HG03432 (cell line): ENCODE data around the gene KRT85.
"Not testable (repeated sequence)": the region's sequence is repeated elsewhere in the genome, so short reads cannot be mapped to it uniquely, and the experiment has no call there.

Experiments used
- ATAC-seq: cut with Tn5 transposase; IDR thresholded peaks from one replicate; pipeline ENCODE4 v1.9.1; 2021; ENCODE audit warnings: mild to moderate bottlenecking, moderate library complexity; ENCODE audit not compliant: unreplicated experiment

The KRT85 gene

GRCh38 chr12:52327830-52328500, 39.3 kb downstream of the KRT85 start:
- no peak for ATAC-seq

DNA sequence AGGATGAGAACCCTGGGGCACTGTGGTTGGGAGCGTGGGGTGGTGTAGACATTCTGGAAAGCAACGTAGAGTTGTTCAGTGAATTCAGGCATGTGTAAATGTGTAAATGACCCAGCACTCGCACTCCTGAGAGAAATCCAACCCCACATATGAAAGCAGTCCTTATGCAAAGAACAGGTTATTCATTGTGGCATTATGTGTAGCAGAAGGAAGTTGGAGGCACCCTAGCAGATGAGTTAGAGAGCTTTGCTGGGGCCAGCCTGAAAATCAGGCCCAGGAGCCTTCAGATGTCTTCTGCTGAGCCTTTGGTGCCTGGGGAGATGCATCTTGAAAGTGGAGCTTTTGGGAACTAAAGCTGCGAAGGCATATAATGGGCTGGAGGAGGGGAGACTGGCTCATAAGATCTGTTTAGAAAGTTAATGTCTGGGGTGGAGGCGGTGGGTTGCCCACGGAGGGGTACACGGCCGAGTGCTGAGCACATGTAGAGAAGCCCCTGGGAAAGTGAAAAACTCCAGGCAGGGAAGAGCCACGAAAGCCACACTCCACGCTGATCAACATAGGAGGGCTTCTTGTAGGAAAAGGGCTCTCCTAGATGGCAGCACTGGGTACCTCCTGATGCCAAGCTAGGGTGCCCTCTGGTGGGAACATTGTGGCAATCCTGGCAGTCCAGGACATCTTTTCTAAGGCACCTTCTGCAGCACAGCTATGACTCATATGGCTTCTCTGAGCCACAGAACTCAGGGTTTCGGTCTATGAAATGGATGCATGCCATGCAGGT, 40.0 kb downstream of the KRT85 start:
- ATAC-seq = peak; percentile 86

DNA sequence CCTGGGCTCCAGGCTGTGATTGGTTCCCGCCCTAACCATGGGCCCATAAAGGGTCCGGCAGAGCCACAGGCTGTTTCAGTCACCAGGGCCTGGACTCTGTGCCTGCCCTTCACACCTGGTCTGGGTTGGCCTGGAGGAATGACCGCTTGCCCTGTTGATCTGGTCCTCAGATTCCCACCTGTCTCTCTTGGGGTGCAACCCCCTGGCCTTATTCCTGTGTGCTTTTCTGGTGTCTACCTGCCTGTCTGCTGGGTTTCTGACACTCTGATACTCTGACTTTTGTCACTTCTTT, 43.2 kb downstream of the KRT85 start:
- ATAC-seq = no peak

- no peak for ATAC-seq
These were observed 43.7 kb downstream of the KRT85 start for GRCh38 chr12:52323416-52324152.

- no peak for ATAC-seq
These were observed 44.3 kb downstream of the KRT85 start for GRCh38 chr12:52323001-52323400.

- ATAC-seq = no peak
These were observed 45.2 kb downstream of the KRT85 start for GRCh38 chr12:52322069-52322468.

DNA sequence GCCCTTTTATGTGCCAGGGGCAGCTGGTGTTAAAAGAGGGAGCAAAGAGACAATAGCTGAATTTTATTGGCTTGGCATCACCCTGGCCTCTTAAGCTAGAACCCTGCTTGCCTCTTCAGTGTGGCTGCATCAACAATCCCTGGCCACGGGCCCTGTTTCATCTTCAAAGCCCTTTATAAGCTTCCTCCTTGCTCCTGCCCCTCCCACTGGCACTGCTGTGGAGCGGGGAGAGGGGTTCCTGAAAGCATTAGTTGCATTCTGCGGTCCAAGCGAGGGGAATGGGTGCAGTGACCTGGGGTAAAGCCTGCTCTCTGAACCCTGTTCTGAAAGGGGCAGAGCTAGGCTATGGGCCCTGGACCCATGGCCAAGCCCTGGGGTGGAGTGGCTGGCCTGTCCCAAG, 45.9 kb downstream of the KRT85 start:
- ATAC-seq = no peak

- ATAC-seq = no peak
These were observed 46.4 kb downstream of the KRT85 start, which contains the start of gene KRT83 for GRCh38 chr12:52320784-52321400. Gene KRT83, minus strand, starts transcription at chr12:52321398. Its CDS starts 63 bp downstream, at chr12:52321335.

GRCh38 chr12:52319097-52319496, 48.2 kb downstream of the KRT85 start:
- no peak for ATAC-seq

GRCh38 chr12:52318241-52318990, 48.9 kb downstream of the KRT85 start:
- ATAC-seq = no peak

DNA sequence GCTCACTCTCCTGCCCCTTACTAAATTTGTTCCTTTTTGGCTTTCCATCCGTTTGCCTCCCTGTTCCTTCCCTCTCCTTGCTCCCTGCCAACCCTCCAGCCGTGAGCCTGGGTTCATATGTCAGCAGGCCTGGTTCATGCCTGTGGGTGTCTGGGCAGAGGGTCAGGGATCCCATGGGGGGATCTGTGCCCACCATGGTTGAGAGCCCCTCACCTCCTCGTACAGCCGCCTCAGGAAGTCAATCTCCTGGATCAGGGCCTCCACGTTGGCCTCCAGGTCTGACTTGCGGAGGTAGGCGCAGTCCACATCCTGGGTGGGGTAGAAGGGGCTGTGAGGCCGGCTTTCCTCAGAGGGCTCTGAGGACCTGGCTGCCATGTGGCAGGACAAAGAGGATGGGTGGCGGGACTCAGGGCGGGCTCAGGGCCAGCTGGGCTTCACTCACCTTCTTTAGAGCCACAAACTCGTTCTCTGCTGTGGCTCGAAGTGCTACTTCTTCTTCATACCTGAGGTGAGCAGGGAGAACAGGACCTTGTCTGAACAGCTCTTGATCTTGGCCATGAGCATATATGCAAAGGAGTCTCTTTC, 49.7 kb downstream of the KRT85 start:
- no peak for ATAC-seq

DNA sequence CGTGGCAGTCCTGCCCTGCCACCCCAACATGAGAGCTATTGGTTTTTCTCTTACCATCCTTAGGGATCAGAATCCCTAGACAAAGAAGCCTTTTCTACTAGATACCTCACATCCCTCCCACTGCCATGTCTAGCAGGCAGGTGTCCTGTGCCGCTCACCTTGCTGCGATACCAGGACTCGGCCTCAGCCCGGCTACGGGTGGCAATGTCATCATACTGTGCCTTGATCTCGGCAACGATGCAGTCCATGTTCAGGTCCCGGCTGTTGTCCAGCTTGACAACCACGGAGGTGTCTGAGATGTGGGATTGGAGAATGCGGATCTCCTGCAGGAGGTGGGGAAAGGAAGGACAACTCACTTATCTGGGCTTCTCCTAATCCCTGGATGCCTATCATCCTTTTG, 50.6 kb downstream of the KRT85 start:
- ATAC-seq = no peak

- ATAC-seq = no peak
These were observed 51.0 kb downstream of the KRT85 start for GRCh38 chr12:52316290-52316689.

GRCh38 chr12:52315721-52316120, 51.6 kb downstream of the KRT85 start:
- not testable (repeated sequence) for ATAC-seq

DNA sequence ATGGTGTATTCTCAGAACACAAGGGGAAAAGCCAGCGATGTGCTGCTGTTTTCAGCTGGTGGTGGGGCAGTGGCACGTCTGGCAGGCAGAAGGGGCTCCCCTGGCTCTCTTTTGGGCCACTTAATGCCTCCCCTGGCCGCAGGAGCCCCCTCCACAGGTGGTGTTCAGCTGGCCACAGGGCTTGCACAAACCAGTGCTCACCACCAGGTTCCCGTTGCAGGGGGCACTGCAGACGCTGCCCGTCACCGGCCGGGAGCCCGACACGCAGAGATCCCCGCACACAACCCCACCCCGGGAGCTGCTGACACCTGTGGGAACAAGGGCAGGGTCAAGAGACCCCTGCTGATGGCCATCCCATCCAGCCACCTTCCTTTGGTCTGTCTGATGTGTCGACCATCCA, 52.8 kb downstream of the KRT85 start:
- no peak for ATAC-seq

GRCh38 chr12:52313926-52314325, 53.4 kb downstream of the KRT85 start:
- ATAC-seq = no peak

GRCh38 chr12:52313461-52313860, 53.8 kb downstream of the KRT85 start:
- no peak for ATAC-seq

DNA sequence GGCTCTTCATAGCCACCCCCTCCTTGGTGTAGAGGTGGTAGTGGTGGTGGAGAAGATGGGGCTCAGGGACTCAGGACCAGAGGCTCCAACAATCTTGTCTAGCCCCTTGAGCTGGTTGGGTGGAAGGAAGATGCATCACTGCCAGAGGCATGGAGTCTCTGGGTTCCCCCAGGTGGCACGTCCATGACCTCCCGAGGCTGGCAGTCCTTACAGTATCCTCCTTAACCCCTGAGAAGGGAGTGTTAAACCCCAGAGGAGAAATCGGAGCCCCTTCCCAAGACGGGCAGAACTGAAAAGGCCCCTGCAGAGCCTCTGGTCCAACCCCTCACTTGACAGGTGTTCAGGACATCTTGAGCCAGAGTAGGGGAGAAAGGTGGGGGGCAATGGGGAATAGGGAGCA, 55.2 kb downstream of the KRT85 start:
- ATAC-seq = no peak

- no peak for ATAC-seq
These were observed 56.0 kb downstream of the KRT85 start for GRCh38 chr12:52311285-52311648.

DNA sequence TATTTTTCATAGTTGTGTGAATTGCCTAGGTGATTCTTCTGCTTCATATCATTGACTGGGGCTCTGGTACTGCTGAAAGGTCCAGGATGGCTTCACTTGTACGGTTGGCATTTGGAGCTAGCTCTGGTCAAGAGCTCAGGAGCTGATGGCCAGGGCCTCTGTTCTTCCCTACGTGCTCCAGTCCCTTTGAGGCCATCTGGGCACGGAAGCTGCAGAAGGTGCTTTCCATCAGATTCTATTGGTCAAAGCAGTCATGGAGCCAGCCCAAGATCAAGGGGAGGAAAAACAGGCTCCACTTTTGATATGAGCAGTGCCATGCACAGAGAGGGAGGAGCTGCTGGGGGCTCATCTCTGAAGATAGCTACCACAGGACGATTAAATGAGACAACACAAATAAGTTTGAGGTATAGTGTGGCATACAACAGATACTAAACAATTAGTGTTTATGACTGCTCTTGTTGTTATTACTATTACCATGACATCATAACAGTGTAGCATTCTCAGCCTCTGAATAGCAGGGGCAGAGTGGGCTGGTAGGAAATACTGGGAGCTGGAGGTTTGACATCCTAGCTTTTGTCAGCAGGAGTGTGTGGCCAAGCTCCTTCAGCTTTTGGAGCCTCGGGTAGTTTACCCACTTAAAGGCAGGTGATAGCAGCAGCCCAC, 56.5 kb downstream of the KRT85 start:
- ATAC-seq = no peak
